ENCODE results near the gene SNX8. TPM values are rescaled to one million over a fixed set of nuclear protein-coding genes. Genes with fewer than 3 reads are reported as not detected.

Gene SNX8
- total and polyA plus RNA-seq, 2 of the 13 experiments (the other 11 are each of a cell fraction or from before 2014, with no cell fraction given), result 20.6 to 45.2 TPM

DNA sequence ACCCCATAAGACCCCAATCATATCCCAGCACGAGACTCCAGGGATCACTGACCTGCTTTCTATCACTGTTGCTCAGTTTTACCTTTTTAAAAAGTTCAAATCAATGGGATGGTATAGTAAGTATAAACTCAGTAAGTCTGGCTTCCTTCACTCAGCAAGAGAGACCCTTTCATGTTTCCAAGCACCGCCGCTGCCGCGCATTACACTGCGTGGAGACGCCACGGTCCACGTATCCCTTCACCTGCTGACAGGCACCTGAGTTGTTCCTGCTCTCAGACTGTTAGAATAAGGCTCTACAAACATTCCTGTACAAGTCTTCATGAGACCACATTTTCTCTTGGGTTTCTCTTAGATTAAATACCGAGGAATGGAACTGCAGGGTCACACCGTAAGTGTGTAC, 109.8 kb downstream of the SNX8 start (continued):
- TF ChIP-seq TAF15 (IDR thresholded peaks at IDR 0.05; ENCODE audit: low read depth, low read length, poor library complexity, severe bottlenecking), result no peak
- no peak for TF ChIP-seq MNT (IDR thresholded peaks at IDR 0.05)
- no peak for TF ChIP-seq ZFP36L2 (CRISPR knock-in tag; IDR thresholded peaks at IDR 0.05)
- no peak for TF ChIP-seq ZFAT (CRISPR knock-in tag; conservative IDR thresholded peaks at IDR 0.05)
- TF ChIP-seq, protein P1, sequence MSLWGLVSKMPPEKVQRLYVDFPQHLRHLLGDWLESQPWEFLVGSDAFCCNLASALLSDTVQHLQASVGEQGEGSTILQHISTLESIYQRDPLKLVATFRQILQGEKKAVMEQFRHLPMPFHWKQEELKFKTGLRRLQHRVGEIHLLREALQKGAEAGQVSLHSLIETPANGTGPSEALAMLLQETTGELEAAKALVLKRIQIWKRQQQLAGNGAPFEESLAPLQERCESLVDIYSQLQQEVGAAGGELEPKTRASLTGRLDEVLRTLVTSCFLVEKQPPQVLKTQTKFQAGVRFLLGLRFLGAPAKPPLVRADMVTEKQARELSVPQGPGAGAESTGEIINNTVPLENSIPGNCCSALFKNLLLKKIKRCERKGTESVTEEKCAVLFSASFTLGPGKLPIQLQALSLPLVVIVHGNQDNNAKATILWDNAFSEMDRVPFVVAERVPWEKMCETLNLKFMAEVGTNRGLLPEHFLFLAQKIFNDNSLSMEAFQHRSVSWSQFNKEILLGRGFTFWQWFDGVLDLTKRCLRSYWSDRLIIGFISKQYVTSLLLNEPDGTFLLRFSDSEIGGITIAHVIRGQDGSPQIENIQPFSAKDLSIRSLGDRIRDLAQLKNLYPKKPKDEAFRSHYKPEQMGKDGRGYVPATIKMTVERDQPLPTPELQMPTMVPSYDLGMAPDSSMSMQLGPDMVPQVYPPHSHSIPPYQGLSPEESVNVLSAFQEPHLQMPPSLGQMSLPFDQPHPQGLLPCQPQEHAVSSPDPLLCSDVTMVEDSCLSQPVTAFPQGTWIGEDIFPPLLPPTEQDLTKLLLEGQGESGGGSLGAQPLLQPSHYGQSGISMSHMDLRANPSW (CRISPR knock-in tag; IDR thresholded peaks at IDR 0.05; ENCODE audit: borderline replicate concordance), result no peak
- TF ChIP-seq, protein P2, sequence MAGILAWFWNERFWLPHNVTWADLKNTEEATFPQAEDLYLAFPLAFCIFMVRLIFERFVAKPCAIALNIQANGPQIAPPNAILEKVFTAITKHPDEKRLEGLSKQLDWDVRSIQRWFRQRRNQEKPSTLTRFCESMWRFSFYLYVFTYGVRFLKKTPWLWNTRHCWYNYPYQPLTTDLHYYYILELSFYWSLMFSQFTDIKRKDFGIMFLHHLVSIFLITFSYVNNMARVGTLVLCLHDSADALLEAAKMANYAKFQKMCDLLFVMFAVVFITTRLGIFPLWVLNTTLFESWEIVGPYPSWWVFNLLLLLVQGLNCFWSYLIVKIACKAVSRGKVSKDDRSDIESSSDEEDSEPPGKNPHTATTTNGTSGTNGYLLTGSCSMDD (CRISPR knock-in tag; IDR thresholded peaks at IDR 0.05), result no peak
- TF ChIP-seq PCBP2 (optimal IDR thresholded peaks at IDR 0.05; ENCODE audit: low read depth, low read length, poor library complexity, severe bottlenecking), result no peak
- TF ChIP-seq, protein P3, sequence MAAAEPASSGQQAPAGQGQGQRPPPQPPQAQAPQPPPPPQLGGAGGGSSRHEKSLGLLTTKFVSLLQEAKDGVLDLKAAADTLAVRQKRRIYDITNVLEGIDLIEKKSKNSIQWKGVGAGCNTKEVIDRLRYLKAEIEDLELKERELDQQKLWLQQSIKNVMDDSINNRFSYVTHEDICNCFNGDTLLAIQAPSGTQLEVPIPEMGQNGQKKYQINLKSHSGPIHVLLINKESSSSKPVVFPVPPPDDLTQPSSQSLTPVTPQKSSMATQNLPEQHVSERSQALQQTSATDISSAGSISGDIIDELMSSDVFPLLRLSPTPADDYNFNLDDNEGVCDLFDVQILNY (CRISPR knock-in tag; conservative IDR thresholded peaks at IDR 0.05), result no peak
- TF ChIP-seq NFIC (IDR thresholded peaks at IDR 0.05; ENCODE audit: low read length), result no peak
- no peak for TF ChIP-seq ZNF672 (CRISPR knock-in tag; IDR thresholded peaks at IDR 0.05)
- TF ChIP-seq TBL1XR1 (IDR thresholded peaks at IDR 0.05; ENCODE audit: borderline replicate concordance, low read length, partially characterized antibody), result no peak
- no peak for TF ChIP-seq SRSF1 (optimal IDR thresholded peaks at IDR 0.05; ENCODE audit: low read depth, low read length)

All from HepG2 (cell line).